Stomach (tissue), 4 donors: ENCODE measurements around the gene DOK6.

Experiments
- CTCF ChIP-seq, 7 experiments: fragments of 450-650 bp in 4 of 7; fragments of 200-600 bp in 3 of 7; sonication (generic) in 3 of 7; IDR thresholded peaks; one replicate each; pipeline ENCODE4 v1.5.1; 2016 to 2019; ENCODE audit warnings: antibody characterized with exemption in 7 of 7, control low read depth in 2 of 7, mild to moderate bottlenecking in 1 of 7
- POLR2A ChIP-seq, 4 donors: fragments of 450-650 bp; IDR thresholded peaks; one replicate each; pipeline ENCODE4 v1.6.1; 2016; ENCODE audit warnings: antibody characterized with exemption in 4 of 4, control low read depth in 2 of 4, mild to moderate bottlenecking in 1 of 4, moderate library complexity in 1 of 4

GRCh38 chr18:69894467-69894866, 493.8 kb downstream of the DOK6 start:
- TF ChIP-seq POLR2A (IDR thresholded peaks at IDR 0.05) = no peak
- no peak for TF ChIP-seq CTCF (IDR thresholded peaks at IDR 0.05)
